Measurements from ENCODE around the gene TMED6. TPM values are rescaled to one million over a fixed set of nuclear protein-coding genes. Genes with fewer than 3 reads are reported as not detected.

The TMED6 gene
- total and polyA plus RNA-seq, 8 donors: 1.2 to 5.0 (median 3.4) TPM

GRCh38 chr16:69315486-69316311, 35.9 kb downstream of the TMED6 start:
- ATAC-seq (no peak), DNase-seq (no peak)
- Histone ChIP-seq H3K27me3 (no peaks in the 10 kb centered on the region), H3K36me3 (peaks cover 0 to 66% of the 10 kb centered on the region in 2 donors), H3K9me3 (no peaks in the 10 kb centered on the region), H3K4me1 (peaks cover 0 to 22% of the 10 kb centered on the region in 2 donors), H3K27ac (no peak overlapping the region), H3K4me3 (no peak overlapping the region)
- intact Hi-C loops (cut with DNase I): no loop called here
- TF ChIP-seq, protein P1, sequence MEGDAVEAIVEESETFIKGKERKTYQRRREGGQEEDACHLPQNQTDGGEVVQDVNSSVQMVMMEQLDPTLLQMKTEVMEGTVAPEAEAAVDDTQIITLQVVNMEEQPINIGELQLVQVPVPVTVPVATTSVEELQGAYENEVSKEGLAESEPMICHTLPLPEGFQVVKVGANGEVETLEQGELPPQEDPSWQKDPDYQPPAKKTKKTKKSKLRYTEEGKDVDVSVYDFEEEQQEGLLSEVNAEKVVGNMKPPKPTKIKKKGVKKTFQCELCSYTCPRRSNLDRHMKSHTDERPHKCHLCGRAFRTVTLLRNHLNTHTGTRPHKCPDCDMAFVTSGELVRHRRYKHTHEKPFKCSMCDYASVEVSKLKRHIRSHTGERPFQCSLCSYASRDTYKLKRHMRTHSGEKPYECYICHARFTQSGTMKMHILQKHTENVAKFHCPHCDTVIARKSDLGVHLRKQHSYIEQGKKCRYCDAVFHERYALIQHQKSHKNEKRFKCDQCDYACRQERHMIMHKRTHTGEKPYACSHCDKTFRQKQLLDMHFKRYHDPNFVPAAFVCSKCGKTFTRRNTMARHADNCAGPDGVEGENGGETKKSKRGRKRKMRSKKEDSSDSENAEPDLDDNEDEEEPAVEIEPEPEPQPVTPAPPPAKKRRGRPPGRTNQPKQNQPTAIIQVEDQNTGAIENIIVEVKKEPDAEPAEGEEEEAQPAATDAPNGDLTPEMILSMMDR (IDR thresholded peaks at IDR 0.05): no peak

- DNase-seq (no peak), ATAC-seq (no peak)
- intact Hi-C loops (cut with DNase I): no loop called here
- no peak overlapping the region for H3K27ac ChIP-seq
- H3K36me3 ChIP-seq: peaks cover 0 to 54% of the 10 kb centered on the region in 2 donors
- no peak overlapping the region for H3K4me3 ChIP-seq
- H3K27me3 ChIP-seq: no peaks in the 10 kb centered on the region
- H3K4me1 ChIP-seq: peaks cover 0 to 26% of the 10 kb centered on the region in 2 donors
- H3K9me3 ChIP-seq: no peaks in the 10 kb centered on the region
- TF ChIP-seq, protein P1 (IDR thresholded peaks at IDR 0.05): no peak
Measured at GRCh38 chr16:69314534-69314933, 37.1 kb downstream of the TMED6 start.

DNA sequence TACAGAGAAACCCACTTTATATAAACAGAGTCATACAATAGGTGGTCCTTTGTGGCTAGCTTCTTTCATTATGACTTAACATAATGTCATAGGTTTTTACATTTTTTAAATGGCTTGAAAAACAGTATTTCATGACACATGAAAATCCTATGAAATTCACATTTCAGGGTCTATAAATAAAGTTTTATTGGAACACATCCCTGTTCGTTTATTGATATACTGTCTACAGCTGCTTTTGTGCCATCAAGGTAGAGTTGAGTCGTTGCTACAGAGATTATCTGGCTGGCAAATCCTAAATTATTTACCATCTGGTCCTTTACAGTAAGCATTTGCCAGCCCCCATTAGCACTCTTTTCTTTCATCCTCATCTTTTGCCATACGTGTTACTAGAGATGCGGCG, 38.1 kb downstream of the TMED6 start:
- Histone ChIP-seq H3K36me3 (peaks cover 0 to 43% of the 10 kb centered on the region in 2 donors), H3K27me3 (no peaks in the 10 kb centered on the region), H3K9me3 (no peaks in the 10 kb centered on the region), H3K4me1 (peaks cover 0 to 26% of the 10 kb centered on the region in 2 donors), H3K27ac (no peak overlapping the region), H3K4me3 (no peak overlapping the region)
- no peak for DNase-seq
- no peak for ATAC-seq
- TF ChIP-seq, protein P1 (IDR thresholded peaks at IDR 0.05): no peak
- intact Hi-C loops (cut with DNase I): no loop called here

DNA sequence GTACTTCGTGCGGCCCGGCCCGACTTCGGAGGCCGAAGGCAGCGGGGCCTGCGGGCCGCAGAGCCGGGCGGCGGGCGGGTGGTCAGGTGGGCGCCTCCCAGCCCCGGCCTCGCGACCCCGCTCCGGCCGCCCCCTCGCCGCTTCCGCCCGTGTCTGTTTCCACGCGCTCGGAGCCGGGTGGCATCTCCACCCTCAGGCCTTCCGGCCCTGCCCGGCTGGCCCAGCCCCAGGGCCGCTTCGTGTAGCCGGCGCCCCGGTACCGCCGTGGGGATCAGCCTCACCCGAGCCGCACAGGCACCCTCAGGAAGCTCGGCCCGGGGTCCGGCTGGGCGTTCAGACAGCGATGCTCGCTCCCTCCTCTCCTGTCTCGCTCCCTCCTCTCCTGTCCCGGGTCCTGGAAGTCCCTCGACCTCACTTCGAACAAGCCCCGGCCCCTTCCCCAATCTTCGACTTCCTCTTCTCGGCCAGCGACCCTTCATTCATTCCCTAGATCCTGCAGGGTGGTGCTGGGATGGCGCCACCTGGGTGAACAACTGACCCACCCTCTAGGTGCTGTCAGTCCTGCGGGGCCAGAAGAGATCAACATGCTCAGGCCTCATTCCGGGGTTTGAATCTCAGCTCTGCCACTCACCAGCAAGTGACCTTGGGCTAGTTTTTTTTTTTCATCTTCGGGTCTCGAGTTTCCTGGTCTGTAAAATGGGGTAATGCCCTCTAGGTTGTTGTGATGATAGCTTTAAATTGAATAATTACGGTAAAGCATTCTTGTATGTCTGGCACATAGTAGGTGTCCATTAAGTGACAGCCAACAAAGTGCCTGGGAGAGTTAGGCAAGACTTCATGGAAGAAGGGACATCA, 39.8 kb downstream of the TMED6 start:
- TF ChIP-seq, protein P1 (IDR thresholded peaks at IDR 0.05): no peak

More for the DNA sequence above, 39.8 kb downstream of the TMED6 start:
- Histone ChIP-seq H3K4me1 (peaks cover 0 to 26% of the 10 kb centered on the region in 2 donors), H3K4me3 (peak overlapping the region; percentile 86 to 90), H3K27me3 (no peaks in the 10 kb centered on the region), H3K27ac (peak overlapping the region; percentile 79 to 90), H3K9me3 (no peaks in the 10 kb centered on the region), H3K36me3 (peaks cover 0 to 26% of the 10 kb centered on the region in 2 donors)
- ATAC-seq (peak; percentile 46), DNase-seq (peak in 1 of 4 donors; percentile 88)
- intact Hi-C loops (cut with DNase I): no loop called here

Data from left lung (tissue), 10 donors.